HCT116 (cell line): Measurements from ENCODE around the gene CPT1C. TPM values are rescaled to one million over a fixed set of nuclear protein-coding genes. Genes with fewer than 3 reads are reported as not detected.

ENCODE experiments used
- ATAC-seq: fragments of 200-7000 bp; cut with Tn5 transposase; 2 replicates; pipeline ENCODE4 v1.9.1; 2020; ENCODE audit warnings: mild to moderate bottlenecking, moderate library complexity
- BruUV-seq: library from RNA; stranded (reverse); fragments of 400-500 nt; replicated peaks from 2 replicates; lab custom pipeline; 2021; lab: Mats Ljungman, UMichigan
- CTCF ChIA-PET: fragments of 300-600 bp; sonication (Branson Sonifier 250); formaldehyde crosslinking; loops from one replicate; lab custom pipeline; 2021; ENCODE audit warnings: antibody characterized with exemption; lab: Charles Lee
- POLR2A ChIA-PET: fragments of 300-600, 350-600 bp; sonication (Branson Sonifier 250); formaldehyde crosslinking; loops from one replicate; lab custom pipeline; 2021; ENCODE audit warnings: antibody characterized with exemption; lab: Charles Lee
- RAD21 ChIA-PET, 2 experiments: fragments of 300-600 bp; sonication (Branson Sonifier 250); formaldehyde crosslinking; loops; one replicate each; lab custom pipeline; 2023; ENCODE audit warnings: low total read pairs in 2 of 2; ENCODE audit not compliant: uncharacterized antibody in 2 of 2, unreplicated experiment in 2 of 2, low non-redundant PET in 1 of 2; lab: Charles Lee
- DNase-seq: peaks from one replicate; pipeline ENCODE4 v3.0.0-alpha.2; 2010; ENCODE audit warnings: low read depth, low spot score
- H2AFZ ChIP-seq: fragments of 200-600 bp; shearing (Covaris generic), sonication (generic); 2 replicates; pipeline ENCODE4 v1.6.1; 2017; ENCODE audit warnings: low read depth, mixed run types, mixed read lengths, antibody characterized with exemption, low read length; ENCODE audit not compliant: poor library complexity, severe bottlenecking
- H3K27ac ChIP-seq: 2 replicates; pipeline ENCODE4 v1.5.1; 2012; ENCODE audit warnings: low read depth, low read length
- H3K27me3 ChIP-seq: fragments of 200-600 bp; sonication (generic); 2 replicates; pipeline ENCODE4 v1.6.1; 2016; ENCODE audit warnings: mixed run types, low read length, mixed read lengths; ENCODE audit not compliant: insufficient read depth
- H3K36me3 ChIP-seq, 2 experiments: fragments of 200-500 bp in 1 of 2; fragments of 200-600 bp in 1 of 2; sonication (Bioruptor generic) in 1 of 2; sonication (generic) in 1 of 2; 2 replicates each; pipeline versions ENCODE4 v1.5.1 to v1.6.1; 2014 to 2016; ENCODE audit warnings: low read length in 2 of 2, inconsistent platforms in 1 of 2, mixed read lengths in 1 of 2, mixed run types in 1 of 2; ENCODE audit not compliant: insufficient read depth in 2 of 2, control insufficient read depth in 1 of 2
- H3K4me1 ChIP-seq, 2 experiments: fragments of 200-600 bp in 1 of 2; sonication (generic) in 1 of 2; 2 replicates each; pipeline versions ENCODE4 v1.5.1 to v1.6.1; 2012 to 2017; ENCODE audit warnings: low read length in 2 of 2, inconsistent platforms in 1 of 2, mild to moderate bottlenecking in 1 of 2, mixed read lengths in 1 of 2, mixed run types in 1 of 2, moderate library complexity in 1 of 2; ENCODE audit not compliant: insufficient read depth in 2 of 2, control insufficient read depth in 1 of 2
- H3K4me2 ChIP-seq: fragments of 200-600 bp; sonication (generic); 2 replicates; pipeline ENCODE4 v1.6.1; 2017; ENCODE audit warnings: mixed run types, low read length, mixed read lengths
- H3K4me3 ChIP-seq, 2 experiments: fragments of 200-600 bp in 1 of 2; sonication (generic) in 1 of 2; replicated peaks in 1 of 2; 2 replicates each; pipeline ENCODE4 v1.5.1; 2011 to 2016; ENCODE audit warnings: low read length in 2 of 2, control low read depth in 1 of 2, low read depth in 1 of 2, mild to moderate bottlenecking in 1 of 2, mixed read lengths in 1 of 2, mixed run types in 1 of 2
- H3K79me2 ChIP-seq: fragments of 200-600 bp; sonication (generic); 2 replicates; pipeline ENCODE4 v1.6.1; 2017; ENCODE audit warnings: mild to moderate bottlenecking, mixed run types, low read length, moderate library complexity, mixed read lengths; ENCODE audit not compliant: insufficient read depth
- H3K9ac ChIP-seq: fragments of 200-600 bp; sonication (generic); 2 replicates; pipeline ENCODE4 v1.6.1; 2016; ENCODE audit warnings: low read length, mixed read lengths
- H3K9me2 ChIP-seq: fragments of 200-600 bp; sonication (generic), shearing (Covaris generic); 2 replicates; pipeline ENCODE4 v1.6.1; 2017; ENCODE audit warnings: mixed run types, mild to moderate bottlenecking, moderate library complexity; ENCODE audit not compliant: insufficient read depth
- H3K9me3 ChIP-seq, 2 experiments: fragments of 200-500 bp in 1 of 2; fragments of 200-600 bp in 1 of 2; sonication (Bioruptor generic) in 1 of 2; sonication (generic) in 1 of 2; 2 replicates each; pipeline ENCODE4 v1.6.1; 2014 to 2017; ENCODE audit warnings: low read length in 2 of 2, mixed read lengths in 2 of 2, inconsistent platforms in 1 of 2, low read depth in 1 of 2, mild to moderate bottlenecking in 1 of 2, mixed run types in 1 of 2, moderate library complexity in 1 of 2; ENCODE audit not compliant: control insufficient read depth in 1 of 2, insufficient read depth in 1 of 2
- H4K20me1 ChIP-seq: fragments of 200-600 bp; sonication (generic), shearing (Covaris generic); 2 replicates; pipeline ENCODE4 v1.6.1; 2017; ENCODE audit warnings: mixed run types, mild to moderate bottlenecking, moderate library complexity; ENCODE audit not compliant: insufficient read depth
- CBX3 ChIP-seq: IDR thresholded peaks from 2 replicates; pipeline ENCODE4 v1.6.1; 2012; ENCODE audit warnings: low read depth
- EGR1 ChIP-seq: IDR thresholded peaks from 2 replicates; pipeline ENCODE4 v1.6.1; 2012; ENCODE audit warnings: low read depth
- EZH2 ChIP-seq: fragments of 200-600 bp; sonication (generic); IDR thresholded peaks from 2 replicates; pipeline ENCODE4 v1.6.1; 2017; ENCODE audit warnings: antibody characterized with exemption, mixed run types
- FOSL1 ChIP-seq: IDR thresholded peaks from 2 replicates; pipeline ENCODE4 v1.6.1; 2012; ENCODE audit warnings: low read depth
- JUND ChIP-seq: IDR thresholded peaks from 2 replicates; pipeline ENCODE4 v1.6.1; 2012
- POLR2A ChIP-seq: IDR thresholded peaks from 2 replicates; pipeline ENCODE4 v1.7.0; 2011; ENCODE audit warnings: borderline replicate concordance; ENCODE audit not compliant: insufficient read depth, insufficient read length; ENCODE audit errors: extremely low read depth
- POLR2AphosphoS5 ChIP-seq: IDR thresholded peaks from 2 replicates; pipeline ENCODE4 v1.6.1; 2011; ENCODE audit warnings: mild to moderate bottlenecking, low read depth, low read length, moderate library complexity
- RAD21 ChIP-seq: IDR thresholded peaks from 2 replicates; pipeline ENCODE4 v1.6.1; 2012; ENCODE audit warnings: low read depth, mild to moderate bottlenecking
- REST ChIP-seq: IDR thresholded peaks from 2 replicates; pipeline ENCODE4 v1.6.1; 2012; ENCODE audit warnings: low read depth
- SIN3A ChIP-seq: IDR thresholded peaks from 2 replicates; pipeline ENCODE4 v1.6.1; 2012; ENCODE audit warnings: low read depth
- SP1 ChIP-seq: IDR thresholded peaks from 2 replicates; pipeline ENCODE4 v1.6.1; 2012; ENCODE audit warnings: low read depth
- SRF ChIP-seq: IDR thresholded peaks from 2 replicates; pipeline ENCODE4 v1.6.1; 2012; ENCODE audit warnings: low read depth
- TCF7L2 ChIP-seq: IDR thresholded peaks from 2 replicates; pipeline ENCODE4 v1.7.0; 2011; ENCODE audit warnings: borderline replicate concordance, inconsistent platforms; ENCODE audit not compliant: insufficient read depth, insufficient read length; ENCODE audit errors: extremely low read depth
- YY1 ChIP-seq: IDR thresholded peaks from 2 replicates; pipeline ENCODE4 v1.6.1; 2011; ENCODE audit warnings: low read length, low read depth, moderate library complexity, mild to moderate bottlenecking; ENCODE audit not compliant: insufficient replicate concordance; ENCODE audit errors: extremely low read depth
- ZFX ChIP-seq: fragments of 450-650 bp; IDR thresholded peaks from 2 replicates; pipeline ENCODE4 v1.6.1; 2017
- ZNF274 ChIP-seq: fragments of 200-500 bp; sonication (Bioruptor generic); IDR thresholded peaks from 2 replicates; pipeline ENCODE4 v1.6.1; 2014; ENCODE audit warnings: mild to moderate bottlenecking, low read depth, low read length, inconsistent platforms
- intact Hi-C: fragments of 100-400 bp; cut with micrococcal nuclease; formaldehyde crosslinking; loops from 2 replicates; pipeline ENCODE4 v1.10.0; 2022
- total RNA-seq: library from RNA; stranded (reverse); gene quantifications from one replicate; pipeline ENCODE4 v1.2.1, GENCODE V29; 2021; ENCODE audit not compliant: unreplicated experiment

The CPT1C gene
- total RNA-seq, 1 experiment from 2014 or later, result 12.0 TPM

DNA sequence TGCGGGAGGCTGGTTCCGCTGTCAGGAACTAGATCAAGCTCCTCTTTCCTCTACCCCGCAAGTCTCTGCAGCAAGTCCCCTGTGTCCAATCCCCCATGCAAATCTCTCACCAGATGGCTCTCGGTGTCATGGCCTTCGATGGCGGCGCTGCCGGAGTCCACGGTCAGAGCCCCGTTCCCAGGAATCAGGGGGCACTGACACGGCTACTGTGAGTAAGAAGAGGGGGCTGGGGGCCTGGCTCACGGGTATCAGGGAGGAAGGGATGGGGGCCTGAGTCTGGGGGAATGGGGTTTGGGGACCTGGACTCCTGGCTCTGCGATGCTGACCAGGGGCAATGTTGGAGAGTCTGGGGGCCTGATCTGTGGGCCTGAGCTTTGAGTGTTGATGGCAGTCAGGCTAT, 44.9 kb upstream of the CPT1C start (continued):
- no peak for TF ChIP-seq TCF7L2
- TF ChIP-seq SP1, result no peak
- TF ChIP-seq SRF, result no peak
- no peak for TF ChIP-seq CBX3
- TF ChIP-seq JUND, result no peak
- no peak for TF ChIP-seq POLR2A
- TF ChIP-seq ZFX, result no peak
- TF ChIP-seq EGR1, result no peak

- BruUV-seq, result no TSS peak
- Histone ChIP-seq H3K4me2 (no peak overlapping the region), H3K36me3 (peaks cover 23 to 32% of the 10 kb centered on the region in 2 experiments; a peak in 3 of 4 replicates), H3K27me3 (no peaks in the 10 kb centered on the region), H2AFZ (no peak overlapping the region), H3K79me2 (peaks cover 76% of the 10 kb centered on the region), H3K9me2 (no peaks in the 10 kb centered on the region), H3K9me3 (no peaks in the 10 kb centered on the region), H4K20me1 (no peaks in the 10 kb centered on the region), H3K4me1 (peaks cover 6 to 12% of the 10 kb centered on the region in 2 experiments), H3K9ac (no peak overlapping the region), H3K4me3 (no peak overlapping the region), H3K27ac (no peak overlapping the region)
- intact Hi-C loops, result no loop called here
- ChIA-PET CTCF (no interaction called here), RAD21 (no interaction called here), POLR2A (interaction anchor here (1.6 kb wide), 1 partner anchor 30 kb away, joined by 3 read pairs; no protein-coding TSS in a partner anchor)
- ATAC-seq (no peak), DNase-seq (no peak)
- TF ChIP-seq SIN3A (no peak), JUND (no peak), REST (no peak), FOSL1 (no peak), SRF (no peak), RAD21 (no peak), ZFX (no peak), TCF7L2 (no peak), CBX3 (no peak), EZH2 (no peak), YY1 (no peak), POLR2AphosphoS5 (no peak), ZNF274 (no peak), SP1 (no peak)
These were observed 44.3 kb upstream of the CPT1C start for GRCh38 chr19:49646586-49646985.
